Measurements from ENCODE around the gene LOXL1.

LOXL1 gene

GRCh38 chr15:73921254-73921925 lies 4.9 kb upstream of the LOXL1 start:
- DNase-seq (ENCODE audit: low read depth in 1 of 2, low spot score in 1 of 2) = no peak

DNA sequence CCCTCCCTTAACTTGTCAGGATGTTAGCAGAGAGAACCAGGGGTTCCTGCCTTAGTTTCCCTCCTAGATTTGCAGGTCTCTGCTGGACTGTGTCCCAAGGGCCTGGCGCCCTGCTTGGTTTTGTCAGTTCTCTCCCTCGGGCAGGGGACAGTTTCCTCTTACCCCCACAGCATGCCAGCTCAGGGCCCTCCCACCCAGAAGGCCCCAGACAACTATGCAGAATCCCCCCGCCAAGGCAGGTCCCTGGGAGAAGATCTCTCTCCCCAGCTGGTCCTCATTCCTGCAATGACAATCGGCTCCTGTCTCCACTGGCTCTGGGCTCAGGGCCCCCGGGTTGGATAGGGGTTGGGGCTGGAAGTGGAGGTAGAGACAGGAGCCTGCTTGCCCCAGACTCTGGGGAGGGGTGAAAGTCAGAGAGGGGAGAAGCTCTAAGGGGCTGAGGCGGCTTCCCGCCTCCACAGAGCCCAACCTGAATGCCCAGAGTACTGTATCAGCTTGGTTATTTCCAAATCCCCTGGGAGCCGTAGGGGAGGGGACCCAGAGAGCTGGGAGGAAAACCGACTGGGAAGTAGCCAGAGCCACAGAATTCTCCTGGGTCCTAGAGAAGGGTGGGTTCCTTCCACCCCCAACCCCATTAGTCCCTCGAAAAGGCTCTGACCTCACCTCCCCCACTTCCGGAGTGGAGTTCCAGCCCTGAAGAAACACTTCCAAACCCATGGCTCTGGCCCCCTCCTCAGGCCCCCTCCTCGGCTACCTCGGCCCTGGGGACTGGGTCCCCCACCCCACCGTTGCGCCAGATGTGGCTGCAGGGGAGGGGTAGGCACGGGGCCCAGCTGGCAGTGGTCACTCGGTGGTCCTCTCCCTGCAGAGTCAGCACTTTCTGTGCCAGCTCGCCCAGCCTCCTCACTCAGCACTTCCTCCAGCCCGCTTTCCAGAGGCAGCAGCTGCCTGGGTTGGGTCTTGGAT lies 3.8 kb upstream of the LOXL1 start:
- no peak for DNase-seq (ENCODE audit: low read depth in 1 of 2, low spot score in 1 of 2)

- no peak for DNase-seq (ENCODE audit: low read depth in 1 of 2, low spot score in 1 of 2)
Measured at GRCh38 chr15:73923156-73923487, 3.1 kb upstream of the LOXL1 start.

DNA sequence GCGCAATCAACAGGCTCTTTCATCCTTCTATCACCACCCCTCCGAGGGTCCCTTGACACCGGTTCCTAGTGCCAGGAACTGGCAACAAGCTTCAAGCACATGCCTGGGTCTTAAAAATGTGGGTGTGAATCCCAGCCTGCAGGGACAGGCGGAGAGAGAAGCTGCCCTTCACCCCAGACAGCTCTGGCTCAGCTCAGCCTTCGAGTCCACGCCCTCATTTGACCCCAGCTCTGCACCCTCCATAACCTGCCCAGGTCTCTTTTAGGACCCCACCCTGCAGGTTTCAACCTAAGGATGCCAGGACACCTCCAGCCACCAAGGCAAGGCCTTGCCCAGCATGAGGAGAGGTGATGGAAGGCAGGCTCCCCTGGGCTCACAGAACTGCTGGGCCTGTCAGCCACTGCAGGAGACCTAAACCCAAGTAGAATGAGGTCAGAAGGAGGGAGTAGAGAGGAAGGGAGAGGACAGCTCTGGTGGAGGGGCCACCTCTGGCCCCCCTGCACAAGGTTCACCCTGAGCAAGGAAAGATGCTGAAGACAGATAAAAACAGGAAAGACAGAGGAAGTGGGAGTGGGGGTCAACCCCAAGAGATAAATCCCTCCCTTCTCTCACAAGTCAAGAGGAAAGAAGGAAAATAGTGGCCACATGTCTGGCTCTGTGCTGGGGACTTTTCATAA lies 2.6 kb upstream of the LOXL1 start:
- DNase-seq (ENCODE audit: low read depth in 1 of 2, low spot score in 1 of 2) = no peak

DNA sequence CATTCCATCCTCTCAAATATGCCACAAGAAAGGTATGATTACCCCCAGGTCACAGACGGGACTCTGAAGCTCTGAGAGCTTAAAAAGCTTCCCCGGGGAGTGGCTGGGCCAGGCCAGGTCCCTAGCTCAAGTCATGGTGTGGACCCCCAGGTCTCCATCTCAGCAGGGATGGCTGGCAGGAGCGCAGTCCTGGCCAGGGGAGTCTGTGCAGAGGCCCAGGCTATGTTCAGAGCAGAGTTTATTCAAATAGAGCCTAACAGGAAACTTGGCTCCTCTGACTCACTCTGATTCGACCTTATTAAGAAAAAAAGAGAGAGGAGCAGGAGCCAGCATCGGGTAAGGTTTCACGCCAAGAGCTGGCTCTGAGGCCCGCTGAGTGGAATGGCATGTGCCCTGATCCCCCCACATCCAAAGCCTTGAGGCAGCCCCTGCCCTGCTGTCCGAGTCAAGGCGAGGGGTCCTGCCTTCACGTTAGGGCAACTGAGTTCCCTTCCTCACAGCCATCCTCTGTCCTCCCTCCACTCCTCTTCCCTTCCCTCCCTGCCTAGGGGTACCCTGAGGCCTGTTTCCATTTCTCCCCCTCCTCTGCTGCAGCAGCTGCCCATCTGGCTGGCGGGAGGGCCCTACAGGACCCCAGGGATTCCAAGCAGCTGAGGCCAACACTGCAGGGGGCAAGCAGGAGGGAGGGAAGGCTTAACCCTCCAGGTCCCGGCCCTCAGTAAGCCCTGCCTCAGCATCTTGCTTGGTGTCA lies 1.9 kb upstream of the LOXL1 start:
- no peak for DNase-seq (ENCODE audit: low read depth in 1 of 2, low spot score in 1 of 2)

DNA sequence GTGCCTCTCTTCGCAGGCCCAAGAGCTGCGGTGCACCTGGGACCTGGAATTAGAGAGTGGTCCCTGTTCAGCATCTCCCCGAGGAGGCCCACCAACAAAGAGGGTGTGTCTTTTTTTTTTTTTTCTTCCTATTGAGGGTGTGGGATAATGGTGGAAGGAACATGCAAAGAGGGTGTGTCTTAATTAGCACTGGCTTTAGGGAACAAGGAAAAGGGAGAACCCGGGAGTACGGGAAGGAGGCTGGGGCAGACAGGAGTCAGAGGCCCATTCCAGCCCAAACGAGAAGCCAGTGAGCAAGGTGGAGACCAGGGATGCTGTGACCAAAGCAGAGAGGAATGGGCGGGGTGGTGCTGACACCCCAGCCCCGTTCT lies 429 bp upstream of the LOXL1 start:
- no peak for DNase-seq (ENCODE audit: low read depth in 1 of 2, low spot score in 1 of 2)

DNA sequence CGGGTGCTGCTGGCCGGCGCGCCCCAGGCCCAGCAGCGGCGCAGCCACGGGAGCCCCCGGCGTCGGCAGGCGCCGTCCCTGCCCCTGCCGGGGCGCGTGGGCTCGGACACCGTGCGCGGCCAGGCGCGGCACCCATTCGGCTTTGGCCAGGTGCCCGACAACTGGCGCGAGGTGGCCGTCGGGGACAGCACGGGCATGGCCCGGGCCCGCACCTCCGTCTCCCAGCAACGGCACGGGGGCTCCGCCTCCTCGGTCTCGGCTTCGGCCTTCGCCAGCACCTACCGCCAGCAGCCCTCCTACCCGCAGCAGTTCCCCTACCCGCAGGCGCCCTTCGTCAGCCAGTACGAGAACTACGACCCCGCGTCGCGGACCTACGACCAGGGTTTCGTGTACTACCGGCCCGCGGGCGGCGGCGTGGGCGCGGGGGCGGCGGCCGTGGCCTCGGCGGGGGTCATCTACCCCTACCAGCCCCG lies 777 bp downstream of the LOXL1 start:
- peak in 1 of 2 donors; percentile 18 for DNase-seq (ENCODE audit: low read depth in 1 of 2, low spot score in 1 of 2)

DNA sequence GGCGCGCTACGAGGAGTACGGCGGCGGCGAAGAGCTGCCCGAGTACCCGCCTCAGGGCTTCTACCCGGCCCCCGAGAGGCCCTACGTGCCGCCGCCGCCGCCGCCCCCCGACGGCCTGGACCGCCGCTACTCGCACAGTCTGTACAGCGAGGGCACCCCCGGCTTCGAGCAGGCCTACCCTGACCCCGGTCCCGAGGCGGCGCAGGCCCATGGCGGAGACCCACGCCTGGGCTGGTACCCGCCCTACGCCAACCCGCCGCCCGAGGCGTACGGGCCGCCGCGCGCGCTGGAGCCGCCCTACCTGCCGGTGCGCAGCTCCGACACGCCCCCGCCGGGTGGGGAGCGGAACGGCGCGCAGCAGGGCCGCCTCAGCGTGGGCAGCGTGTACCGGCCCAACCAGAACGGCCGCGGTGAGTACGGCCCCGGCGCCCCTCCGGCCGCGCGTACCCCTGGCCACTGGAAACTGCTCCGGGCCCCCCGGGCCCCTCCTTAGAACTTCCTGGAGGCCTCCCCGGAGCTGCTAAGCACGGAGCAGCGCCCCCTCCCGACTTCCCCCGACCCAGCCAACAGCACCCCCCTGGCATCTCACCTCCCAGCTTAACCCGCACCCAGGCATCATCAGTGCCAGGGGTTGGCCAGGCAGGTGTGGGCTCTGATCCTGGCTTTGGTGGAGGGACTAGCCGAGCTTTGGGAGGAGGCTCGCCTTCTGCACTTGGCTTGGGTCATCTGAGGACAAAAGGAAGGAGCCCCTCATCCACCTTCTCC lies 1.4 kb downstream of the LOXL1 start:
- DNase-seq (ENCODE audit: low read depth in 1 of 2, low spot score in 1 of 2) = peak; percentile 60 to 72

- no peak for DNase-seq (ENCODE audit: low read depth in 1 of 2, low spot score in 1 of 2)
Measured at GRCh38 chr15:73928241-73928579, 1.9 kb downstream of the LOXL1 start.

DNA sequence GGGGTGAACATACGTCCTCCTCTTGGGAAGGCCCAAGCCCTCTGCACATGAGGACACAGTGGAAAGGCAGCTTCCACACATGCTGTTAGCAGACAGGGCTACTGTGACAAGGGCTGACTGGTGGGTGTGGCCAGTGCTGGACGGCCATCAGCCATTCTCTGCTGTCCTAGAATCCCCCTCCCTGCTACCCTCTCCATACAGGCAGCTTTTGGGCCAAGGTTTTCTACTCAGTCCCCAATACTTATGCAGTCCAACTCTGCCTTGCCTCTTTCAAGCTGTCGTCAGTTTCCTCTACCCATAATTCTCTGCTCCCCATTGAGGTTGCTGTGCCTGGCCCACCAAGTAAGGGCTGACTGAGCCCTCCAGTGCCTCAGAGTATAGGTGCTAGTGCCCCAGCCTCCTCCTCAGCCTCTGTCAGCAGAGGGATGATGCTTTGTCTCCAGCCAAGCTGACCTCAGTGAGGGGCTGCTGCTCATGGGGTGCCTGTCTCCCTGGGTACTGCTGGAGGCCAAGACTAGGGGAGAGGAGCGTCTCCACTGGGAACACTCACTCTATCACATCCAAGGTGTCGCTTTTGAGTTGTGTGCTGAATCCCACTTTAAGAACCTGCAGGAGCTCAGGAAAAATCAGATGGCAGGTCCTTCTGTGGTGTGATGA lies 2.8 kb downstream of the LOXL1 start:
- no peak for DNase-seq (ENCODE audit: low read depth in 1 of 2, low spot score in 1 of 2)

DNA sequence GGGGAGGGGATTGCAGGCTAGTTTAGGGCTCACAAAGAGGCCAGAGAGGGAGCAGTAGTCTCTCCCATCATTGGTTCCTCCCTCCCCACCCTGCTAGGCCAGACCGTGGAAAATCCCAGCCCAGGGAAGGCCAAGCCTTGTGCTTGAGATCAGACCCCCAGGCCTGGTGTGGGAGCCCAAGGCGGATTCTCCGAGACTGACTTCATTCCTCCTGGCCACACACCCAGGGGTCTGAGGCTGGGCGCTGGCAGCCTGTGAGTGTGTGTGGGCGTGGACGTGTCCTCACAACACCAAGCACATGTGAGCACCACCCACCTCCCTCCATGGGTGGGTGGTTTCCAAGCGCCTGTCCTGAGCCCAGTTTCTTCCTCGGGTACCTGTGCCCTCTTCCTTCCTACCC lies 4.1 kb downstream of the LOXL1 start:
- no peak for DNase-seq (ENCODE audit: low read depth in 1 of 2, low spot score in 1 of 2)

DNA sequence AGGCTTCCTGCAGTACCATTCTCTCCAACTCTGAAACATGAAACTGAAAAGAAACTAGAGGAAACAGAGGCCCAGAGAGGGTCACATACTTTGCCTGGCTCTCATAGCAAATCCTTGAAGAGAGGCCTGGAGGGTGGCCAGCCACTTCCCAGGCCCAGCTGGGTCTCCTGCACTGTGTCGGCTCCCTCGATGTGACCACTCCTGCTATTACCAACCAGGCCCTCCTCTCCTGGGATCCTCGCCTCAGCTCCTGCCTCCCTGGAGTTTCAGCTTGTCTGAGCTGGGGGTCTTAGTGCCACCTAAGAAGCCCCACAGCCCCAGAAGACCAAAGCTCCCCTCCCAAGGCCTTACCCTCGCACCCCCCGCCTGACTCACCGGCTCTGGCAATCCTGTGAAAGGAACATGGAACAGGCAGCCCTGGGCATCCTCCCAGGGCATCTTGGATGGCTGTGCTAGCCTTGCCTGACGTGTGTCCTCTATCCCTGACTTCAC lies 4.6 kb downstream of the LOXL1 start:
- DNase-seq (ENCODE audit: low read depth in 1 of 2, low spot score in 1 of 2) = no peak

DNA sequence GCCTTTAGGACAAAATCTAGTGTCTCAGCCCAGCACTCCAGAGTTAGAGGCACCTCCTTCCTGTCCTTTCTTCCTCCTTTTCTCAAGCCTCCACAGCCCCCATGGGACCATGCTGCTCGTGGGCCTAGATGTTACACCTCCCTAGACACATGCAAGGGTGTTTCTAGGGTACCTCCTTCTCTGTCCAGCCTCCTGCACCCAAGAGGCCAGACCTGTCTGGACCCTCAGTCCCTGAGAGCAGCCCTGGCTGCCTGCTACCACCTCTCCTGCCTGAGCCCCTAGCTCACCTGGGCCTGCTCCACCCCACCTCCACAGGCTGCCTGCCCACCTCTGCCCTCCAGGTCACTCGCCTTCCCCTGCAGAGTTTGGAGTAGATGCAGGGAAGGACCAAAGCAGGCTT lies 5.2 kb downstream of the LOXL1 start:
- DNase-seq (ENCODE audit: low read depth in 1 of 2, low spot score in 1 of 2) = no peak

DNA sequence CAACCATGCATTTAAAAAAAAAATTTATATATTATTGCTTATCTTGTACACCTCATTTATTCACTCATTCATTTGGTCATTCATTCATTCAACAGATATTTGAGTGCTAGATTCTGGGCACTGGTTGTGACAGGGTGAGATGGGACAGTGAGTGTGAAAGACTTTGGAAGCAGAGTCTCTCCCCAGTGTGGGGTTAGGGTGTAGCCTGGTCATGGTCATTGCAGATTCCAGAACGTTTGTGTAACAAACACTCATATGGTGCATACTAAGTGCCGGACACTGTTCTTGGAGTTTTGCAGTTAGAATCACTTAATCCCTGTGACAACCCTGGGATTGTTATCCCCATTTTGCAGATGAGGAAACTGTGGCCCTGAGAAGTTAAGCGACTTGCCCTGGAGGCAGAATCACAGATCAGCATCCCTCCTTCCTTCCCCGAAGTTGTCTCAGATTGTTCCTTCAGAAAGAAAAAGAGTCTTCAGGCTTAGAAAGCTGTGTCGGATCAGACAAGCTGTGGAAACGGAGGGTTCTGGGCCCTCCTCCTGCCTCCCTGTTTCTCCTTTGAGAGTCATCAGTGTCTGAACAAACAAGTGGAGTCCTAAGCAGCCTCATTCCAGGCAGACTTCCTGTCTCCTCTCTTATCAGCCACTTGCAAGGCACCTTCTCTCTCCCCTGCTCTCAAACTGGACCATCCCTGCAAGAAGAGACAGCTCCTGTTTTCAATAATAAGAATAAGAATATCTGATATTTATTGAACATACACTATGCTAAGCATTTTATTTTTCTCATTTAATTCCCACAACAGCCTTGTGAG lies 6.3 kb downstream of the LOXL1 start:
- DNase-seq (ENCODE audit: low read depth in 1 of 2, low spot score in 1 of 2) = no peak

DNA sequence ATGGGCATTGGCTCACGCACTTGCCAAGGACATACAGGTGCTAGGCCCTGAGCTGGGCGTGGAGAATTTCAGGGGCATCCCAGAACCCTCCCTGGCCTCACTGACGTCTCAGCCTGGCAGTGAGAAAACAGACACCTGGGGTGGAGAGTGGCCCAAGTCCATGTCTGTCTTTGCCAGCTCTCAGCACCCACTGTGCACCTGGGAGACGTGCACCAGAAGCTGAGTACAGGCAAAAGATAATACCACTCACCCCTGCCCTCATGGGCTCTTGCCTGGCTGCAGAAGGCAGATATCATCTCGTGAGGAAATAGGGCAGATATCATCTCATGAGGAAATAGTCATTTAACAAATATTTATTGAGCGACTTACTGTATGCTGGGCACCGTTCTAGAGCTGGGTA lies 8.0 kb downstream of the LOXL1 start:
- DNase-seq (ENCODE audit: low read depth in 1 of 2, low spot score in 1 of 2) = no peak

DNA sequence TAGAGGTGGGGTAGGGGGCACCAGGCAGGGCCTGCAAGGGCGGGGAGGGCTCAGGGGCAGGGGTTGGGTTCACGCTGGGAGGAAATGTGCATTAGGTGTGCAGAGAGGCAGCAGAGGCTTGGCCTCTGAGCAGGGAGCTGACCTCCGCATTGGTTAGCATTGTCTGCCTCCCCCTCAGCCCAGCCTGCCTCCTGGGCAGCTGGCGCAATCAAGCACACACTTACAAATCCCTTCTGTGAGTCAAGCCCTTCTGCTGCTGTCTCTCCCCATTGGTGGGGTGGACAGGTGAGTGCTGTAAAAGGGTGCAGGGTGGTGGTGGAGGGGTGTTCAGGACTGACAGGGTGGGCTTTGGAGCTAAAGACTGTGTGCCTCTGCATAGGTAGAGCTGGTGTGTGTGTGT lies 9.3 kb downstream of the LOXL1 start:
- DNase-seq (ENCODE audit: low read depth in 1 of 2, low spot score in 1 of 2) = no peak

GRCh38 chr15:73936181-73936580 lies 9.9 kb downstream of the LOXL1 start:
- no peak for DNase-seq (ENCODE audit: low read depth in 1 of 2, low spot score in 1 of 2)

GRCh38 chr15:73936588-73937290 lies 10.5 kb downstream of the LOXL1 start:
- no peak for DNase-seq (ENCODE audit: low read depth in 1 of 2, low spot score in 1 of 2)

DNA sequence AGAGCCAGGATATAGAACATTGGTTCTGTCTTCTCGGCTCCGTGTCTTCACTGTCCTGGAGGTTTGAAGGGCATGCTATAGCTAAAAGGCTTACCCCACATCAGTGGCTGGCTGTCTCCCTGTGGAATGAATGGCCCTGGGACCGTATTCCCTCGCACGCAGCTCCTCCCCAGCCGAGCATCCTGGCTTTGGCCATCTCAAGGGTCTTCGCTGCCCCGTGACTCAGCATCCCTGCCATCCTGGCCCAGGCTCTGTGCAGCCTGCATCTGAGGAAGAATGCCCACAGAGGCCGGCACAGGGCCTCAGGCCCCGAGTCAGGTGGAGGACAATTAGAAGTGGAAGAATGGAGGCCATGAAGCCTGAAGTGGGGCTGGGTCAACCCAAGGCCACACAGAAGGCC lies 11.0 kb downstream of the LOXL1 start:
- no peak for DNase-seq (ENCODE audit: low read depth in 1 of 2, low spot score in 1 of 2)

All from stimulated activated CD4-positive, alpha-beta T cell treated with anti-CD3 and anti-CD28 coated beads, Interleukin-15, amount 100 ng/mL, for 1 hour (primary cell).